Naive B cell (primary cell): ENCODE measurements around the gene NDUFAF5. TPM values are rescaled to one million over a fixed set of nuclear protein-coding genes. Genes with fewer than 3 reads are reported as not detected.
"Not testable (repeated sequence)": the region's sequence is repeated elsewhere in the genome, so short reads cannot be mapped to it uniquely, and the experiment has no call there.

Source experiments
- ATAC-seq, 2 donors: fragments of 150-1000 bp; cut with Tn5 transposase; 2 replicates each; pipeline ENCODE4 v1.10.0; 2021; ENCODE audit warnings: low read depth in 2 of 2, mild to moderate bottlenecking in 2 of 2, moderate library complexity in 2 of 2
- DNase-seq: peaks from one replicate; pipeline ENCODE4 v3.0.0; 2022
- H3K27ac Mint-ChIP-seq, 6 donors: one replicate each; pipeline ENCODE4 v1.8.0; 2020 to 2022; ENCODE audit warnings: mild to moderate bottlenecking in 6 of 6, mixed read lengths in 6 of 6, moderate library complexity in 5 of 6, inconsistent platforms in 2 of 6
- H3K27me3 Mint-ChIP-seq, 3 donors: one replicate each; pipeline ENCODE4 v1.8.0; 2021 to 2022; ENCODE audit warnings: mixed read lengths in 3 of 3, mild to moderate bottlenecking in 1 of 3
- H3K36me3 Mint-ChIP-seq, 2 donors: one replicate each; pipeline ENCODE4 v1.8.0; 2020 to 2022; ENCODE audit warnings: mixed read lengths in 2 of 2, inconsistent platforms in 1 of 2, mild to moderate bottlenecking in 1 of 2
- H3K4me1 Mint-ChIP-seq, 3 donors: one replicate each; pipeline ENCODE4 v1.8.0; 2020 to 2022; ENCODE audit warnings: mixed read lengths in 3 of 3, inconsistent platforms in 1 of 3, mild to moderate bottlenecking in 1 of 3, moderate library complexity in 1 of 3
- H3K4me3 Mint-ChIP-seq, 8 donors: one replicate each; pipeline ENCODE4 v1.8.0; 2020 to 2022; ENCODE audit warnings: mild to moderate bottlenecking in 8 of 8, mixed read lengths in 8 of 8, moderate library complexity in 8 of 8, inconsistent platforms in 2 of 8
- H3K9me3 Mint-ChIP-seq, 7 donors: one replicate each; pipeline ENCODE4 v1.8.0; 2020 to 2022; ENCODE audit warnings: mixed read lengths in 7 of 7, mild to moderate bottlenecking in 5 of 7, inconsistent platforms in 2 of 7, moderate library complexity in 1 of 7
- polyA plus RNA-seq, 6 donors: library from polyadenylated mRNA; unstranded; fragments of 300-500 nt; fragmentation: Illumina TruSeq; gene quantifications; one replicate each; pipeline ENCODE4 v1.2.3, GENCODE V29; 2021; ENCODE audit warnings: low read depth in 6 of 6

The NDUFAF5 gene
- polyA plus RNA-seq, 6 donors from 2014 or later: 6.8 to 9.0 (median 8.1) TPM; not detected in 1

DNA sequence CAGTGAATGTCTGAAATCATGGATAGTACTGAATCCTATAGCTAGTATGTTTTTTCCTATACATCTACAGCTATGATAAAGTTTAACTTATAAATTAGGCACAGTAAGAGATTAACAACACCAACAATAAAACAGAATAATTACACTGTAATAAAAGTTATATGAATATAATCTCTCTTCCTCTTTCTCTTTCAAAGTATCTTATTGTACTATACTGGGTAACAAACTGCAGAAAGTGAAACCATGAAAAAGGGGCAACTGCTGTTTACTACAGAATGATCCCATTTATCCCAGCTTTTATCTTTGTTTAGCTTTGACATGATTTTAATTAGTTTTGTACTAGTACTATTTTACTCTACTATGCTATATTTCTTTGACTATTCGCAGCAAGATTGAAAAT lies 25.9 kb upstream of the NDUFAF5 start:
- Mint-ChIP-seq H3K9me3 (no peaks in the 10 kb centered on the region), H3K4me1 (peaks cover 0 to 6% (median 6%) of the 10 kb centered on the region in 3 donors), H3K36me3 (peaks cover 1 to 21% of the 10 kb centered on the region in 2 donors), H3K4me3 (peak overlapping the region in 1 of 8 donors; percentile 0), H3K27ac (peak overlapping the region in 1 of 6 donors; percentile 4), H3K27me3 (no peaks in the 10 kb centered on the region)
- DNase-seq (no peak), ATAC-seq (peak in 1 of 2 donors; percentile 36)

GRCh38 chr20:13760451-13760946 lies 24.3 kb upstream of the NDUFAF5 start:
- H3K27ac Mint-ChIP-seq, H3K4me1 Mint-ChIP-seq, H3K27me3 Mint-ChIP-seq, DNase-seq, ATAC-seq, H3K9me3 Mint-ChIP-seq, H3K4me3 Mint-ChIP-seq: not testable (repeated sequence)
- H3K36me3 Mint-ChIP-seq: peaks cover 13 to 36% of the 10 kb centered on the region in 2 donors

GRCh38 chr20:13765299-13765698 lies 19.5 kb upstream of the NDUFAF5 start:
- DNase-seq: no peak
- peaks cover 37 to 43% of the 10 kb centered on the region in 2 donors for H3K36me3 Mint-ChIP-seq

DNA sequence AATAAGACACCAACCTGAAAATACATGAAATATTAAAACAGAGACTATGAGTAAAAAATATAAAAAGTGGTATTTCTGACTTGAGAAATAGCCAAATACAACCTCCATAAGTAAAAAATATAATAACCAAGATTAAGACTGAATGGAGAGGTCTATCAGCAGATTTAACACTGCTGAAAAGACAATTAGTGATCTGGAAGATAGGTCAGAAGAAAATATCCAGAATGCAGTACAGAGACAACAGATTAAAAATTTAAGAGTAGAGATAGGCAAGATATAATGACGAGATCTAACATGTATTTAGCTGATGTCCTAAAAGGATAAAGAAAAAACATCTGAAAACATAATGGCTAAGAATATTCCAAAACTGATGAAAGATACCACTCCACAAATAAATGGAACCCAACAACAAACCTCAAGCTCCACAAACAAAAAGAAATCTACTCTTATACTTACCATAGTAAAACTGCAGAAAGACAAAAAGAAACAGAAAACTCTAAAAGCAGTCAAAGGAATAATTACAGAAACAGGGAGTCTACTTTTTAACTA lies 18.9 kb upstream of the NDUFAF5 start:
- DNase-seq: no peak

More at GRCh38 chr20:13765299-13765698, 19.5 kb upstream of the NDUFAF5 start:
- Mint-ChIP-seq H3K27ac (no peak overlapping the region), H3K9me3 (peaks cover 0 to 18% (median 13%) of the 10 kb centered on the region in 7 donors), H3K27me3 (no peaks in the 10 kb centered on the region), H3K4me1 (no peaks in the 10 kb centered on the region), H3K4me3 (no peak overlapping the region)
- ATAC-seq: no peak

GRCh38 chr20:13770141-13770540 lies 14.7 kb upstream of the NDUFAF5 start:
- Mint-ChIP-seq H3K27me3 (no peaks in the 10 kb centered on the region), H3K27ac (no peak overlapping the region), H3K4me3 (no peak overlapping the region), H3K4me1 (no peaks in the 10 kb centered on the region), H3K36me3 (peaks cover 41% of the 10 kb centered on the region in 2 donors), H3K9me3 (peaks cover 0 to 18% (median 13%) of the 10 kb centered on the region in 7 donors)
- ATAC-seq (no peak), DNase-seq (no peak)

More for the DNA sequence above, 18.9 kb upstream of the NDUFAF5 start:
- Mint-ChIP-seq H3K27me3 (no peaks in the 10 kb centered on the region), H3K27ac (peak overlapping the region in 1 of 6 donors; percentile 51), H3K4me1 (no peaks in the 10 kb centered on the region), H3K4me3 (no peak overlapping the region), H3K36me3 (peaks cover 39 to 43% of the 10 kb centered on the region in 2 donors), H3K9me3 (peaks cover 0 to 18% (median 13%) of the 10 kb centered on the region in 7 donors)
- ATAC-seq: no peak

GRCh38 chr20:13771853-13772453 lies 12.9 kb upstream of the NDUFAF5 start:
- H3K27ac Mint-ChIP-seq: peak overlapping the region in 1 of 6 donors; percentile 46
- ATAC-seq (no peak), DNase-seq (peak; percentile 5)
- H3K9me3 Mint-ChIP-seq: peaks cover 0 to 2% (median 0%) of the 10 kb centered on the region in 7 donors
- H3K27me3 Mint-ChIP-seq: no peaks in the 10 kb centered on the region
- H3K36me3 Mint-ChIP-seq: peaks cover 26 to 36% of the 10 kb centered on the region in 2 donors
- peaks cover 0 to 9% (median 5%) of the 10 kb centered on the region in 3 donors for H3K4me1 Mint-ChIP-seq
- no peak overlapping the region for H3K4me3 Mint-ChIP-seq

GRCh38 chr20:13772529-13772928 lies 12.3 kb upstream of the NDUFAF5 start:
- ATAC-seq (no peak), DNase-seq (no peak)
- Mint-ChIP-seq H3K9me3 (no peaks in the 10 kb centered on the region), H3K4me3 (no peak overlapping the region), H3K27me3 (no peaks in the 10 kb centered on the region), H3K36me3 (peaks cover 25 to 39% of the 10 kb centered on the region in 2 donors), H3K27ac (peak overlapping the region in 2 of 6 donors; percentile 12 to 46), H3K4me1 (peaks cover 0 to 13% (median 9%) of the 10 kb centered on the region in 3 donors)

- no peaks in the 10 kb centered on the region for H3K27me3 Mint-ChIP-seq
- peak overlapping the region in 1 of 8 donors; percentile 3 for H3K4me3 Mint-ChIP-seq
- peak overlapping the region in 2 of 6 donors; percentile 9 to 36 for H3K27ac Mint-ChIP-seq
- peaks cover 21 to 30% of the 10 kb centered on the region in 2 donors for H3K36me3 Mint-ChIP-seq
- DNase-seq (no peak), ATAC-seq (no peak)
- H3K4me1 Mint-ChIP-seq: peaks cover 16 to 22% (median 19%) of the 10 kb centered on the region in 3 donors
- no peaks in the 10 kb centered on the region for H3K9me3 Mint-ChIP-seq
Observed at GRCh38 chr20:13775867-13776266, 9.0 kb upstream of the NDUFAF5 start.

DNA sequence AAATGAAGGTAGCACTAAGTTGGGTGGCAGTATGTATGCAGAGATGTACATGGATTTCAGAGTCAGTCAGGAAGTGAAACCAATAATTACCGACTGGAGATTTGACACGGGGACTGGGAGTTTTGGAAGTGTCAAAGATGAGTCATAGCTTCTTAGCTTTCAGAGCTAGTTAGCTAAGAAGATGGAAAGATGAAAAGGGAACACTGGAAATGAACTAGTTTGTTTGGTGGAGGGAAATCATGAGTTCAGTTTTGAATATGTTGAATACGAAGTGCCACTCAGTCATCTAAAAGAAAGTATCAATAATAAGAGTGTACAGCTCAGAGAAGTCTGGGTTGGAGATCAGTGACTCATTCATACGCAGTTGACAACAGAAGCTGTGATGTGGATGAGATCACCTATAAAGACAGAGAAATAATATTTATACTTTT lies 7.6 kb upstream of the NDUFAF5 start:
- H3K4me1 Mint-ChIP-seq: peaks cover 19 to 32% (median 21%) of the 10 kb centered on the region in 3 donors
- H3K4me3 Mint-ChIP-seq: no peak overlapping the region

DNA sequence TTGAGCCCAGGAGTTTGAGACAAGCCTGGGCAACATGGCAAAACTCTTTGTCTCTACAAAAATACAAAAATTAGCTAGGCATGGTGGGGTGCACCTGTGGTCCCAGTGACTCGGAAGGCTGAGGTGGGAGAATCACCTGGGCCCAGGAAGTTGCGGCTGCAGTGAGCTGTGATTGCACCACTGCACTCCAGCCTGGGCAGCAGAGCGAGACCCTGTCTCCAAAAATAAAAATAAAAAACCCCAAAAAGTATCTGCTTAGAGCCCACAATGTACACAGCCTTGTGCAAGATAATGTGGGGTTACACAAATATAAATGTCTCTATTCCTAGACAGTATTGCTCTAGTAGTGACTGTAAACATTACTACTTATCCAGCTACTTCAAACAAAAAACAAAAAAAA lies 6.0 kb upstream of the NDUFAF5 start:
- Mint-ChIP-seq H3K36me3 (peaks cover 20 to 25% of the 10 kb centered on the region in 2 donors), H3K4me1 (peaks cover 21 to 45% (median 28%) of the 10 kb centered on the region in 3 donors), H3K9me3 (no peaks in the 10 kb centered on the region), H3K27me3 (no peaks in the 10 kb centered on the region), H3K4me3 (peak overlapping the region in 1 of 8 donors; percentile 53), H3K27ac (peak overlapping the region in 3 of 6 donors; percentile 27 to 87 (median 74))
- peak in 1 of 2 donors; percentile 37 for ATAC-seq
- DNase-seq: no peak

More for the DNA sequence above, 7.6 kb upstream of the NDUFAF5 start:
- ATAC-seq (no peak), DNase-seq (no peak)
- no peaks in the 10 kb centered on the region for H3K27me3 Mint-ChIP-seq
- H3K27ac Mint-ChIP-seq: peak overlapping the region in 3 of 6 donors; percentile 1 to 7 (median 1)
- H3K36me3 Mint-ChIP-seq: peaks cover 20 to 25% of the 10 kb centered on the region in 2 donors
- H3K9me3 Mint-ChIP-seq: no peaks in the 10 kb centered on the region

DNA sequence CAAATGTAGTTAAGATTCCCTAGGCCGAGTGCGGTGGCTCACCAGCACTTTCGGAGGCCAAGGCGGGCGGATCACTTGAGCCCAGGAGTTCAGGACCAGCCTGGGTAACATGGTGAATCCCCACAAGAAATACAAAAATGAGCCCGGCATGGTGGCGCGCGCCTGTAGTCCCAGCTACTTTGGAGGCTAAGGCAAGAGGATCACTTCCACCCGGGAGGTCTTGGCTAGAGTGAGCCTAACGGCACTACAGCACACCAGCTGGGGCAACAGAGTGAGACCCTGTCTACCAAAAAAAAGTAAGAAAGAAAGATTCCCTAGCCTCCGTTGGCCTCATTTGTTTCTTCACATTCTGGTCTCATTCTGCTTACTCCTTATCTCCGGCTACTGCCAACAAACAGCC lies 1.3 kb upstream of the NDUFAF5 start:
- ATAC-seq (no peak), DNase-seq (no peak)
- Mint-ChIP-seq H3K27me3 (no peaks in the 10 kb centered on the region), H3K27ac (peak overlapping the region in 2 of 6 donors; percentile 50 to 92), H3K36me3 (peaks cover 9 to 12% of the 10 kb centered on the region in 2 donors), H3K9me3 (no peaks in the 10 kb centered on the region), H3K4me1 (peaks cover 33 to 74% (median 48%) of the 10 kb centered on the region in 3 donors), H3K4me3 (peak overlapping the region in 6 of 8 donors; percentile 30 to 99 (median 93))

- Mint-ChIP-seq H3K4me3 (peak overlapping the region; percentile 90 to 100 (median 98)), H3K9me3 (no peaks in the 10 kb centered on the region), H3K27me3 (no peaks in the 10 kb centered on the region), H3K4me1 (peaks cover 28 to 68% (median 42%) of the 10 kb centered on the region in 3 donors), H3K27ac (peak overlapping the region; percentile 92 to 99 (median 97)), H3K36me3 (peaks cover 9 to 12% of the 10 kb centered on the region in 2 donors)
- DNase-seq (peak; percentile 1), ATAC-seq (peak; percentile 13 to 16)
Observed at GRCh38 chr20:13784271-13784892, 446 bp upstream of the NDUFAF5 start.

GRCh38 chr20:13786143-13786828 lies 1.5 kb downstream of the NDUFAF5 start:
- peak overlapping the region; percentile 90 to 100 (median 98) for H3K4me3 Mint-ChIP-seq
- peaks cover 15 to 23% of the 10 kb centered on the region in 2 donors for H3K36me3 Mint-ChIP-seq
- ATAC-seq (no peak), DNase-seq (no peak)
- H3K4me1 Mint-ChIP-seq: peaks cover 28 to 55% (median 51%) of the 10 kb centered on the region in 3 donors
- no peaks in the 10 kb centered on the region for H3K9me3 Mint-ChIP-seq
- H3K27me3 Mint-ChIP-seq: no peaks in the 10 kb centered on the region
- H3K27ac Mint-ChIP-seq: peak overlapping the region in 5 of 6 donors; percentile 33 to 92 (median 66)
